ENCODE data around the gene BSN. TPM values are rescaled to one million over a fixed set of nuclear protein-coding genes. Genes with fewer than 3 reads are reported as not detected.

Gene BSN
- total and polyA plus RNA-seq, 8 donors, result 0.26 to 1.1 (median 0.84) TPM

DNA sequence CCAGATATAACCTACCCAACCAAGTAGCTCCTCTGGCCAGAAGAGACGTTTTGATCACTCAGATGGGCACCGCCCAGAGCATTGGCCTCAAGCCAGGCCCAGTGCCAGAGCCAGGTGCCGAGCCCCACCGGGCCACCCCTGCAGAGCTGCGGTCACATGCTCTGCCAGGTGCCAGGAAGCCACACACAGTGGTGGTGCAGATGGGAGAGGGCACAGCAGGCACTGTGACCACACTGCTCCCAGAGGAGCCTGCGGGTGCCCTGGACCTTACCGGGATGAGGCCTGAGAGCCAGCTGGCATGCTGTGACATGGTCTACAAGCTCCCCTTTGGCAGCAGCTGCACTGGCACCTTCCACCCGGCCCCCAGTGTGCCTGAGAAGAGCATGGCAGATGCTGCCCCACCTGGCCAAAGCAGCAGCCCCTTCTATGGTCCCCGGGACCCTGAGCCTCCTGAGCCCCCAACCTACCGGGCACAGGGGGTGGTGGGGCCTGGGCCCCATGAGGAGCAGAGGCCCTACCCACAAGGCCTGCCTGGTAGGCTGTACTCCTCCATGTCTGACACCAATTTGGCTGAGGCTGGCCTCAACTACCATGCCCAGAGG, 100.8 kb downstream of the BSN start:
- Histone ChIP-seq H3K9me3 (no peaks in the 10 kb centered on the region), H3K27ac (no peak overlapping the region), H3K4me1 (no peaks in the 10 kb centered on the region), H3K27me3 (no peaks in the 10 kb centered on the region), H3K4me3 (no peak overlapping the region), H3K36me3 (no peaks in the 10 kb centered on the region)
- intact Hi-C loops (cut with DNase I), result no loop called here
- no peak for TF ChIP-seq CTCF (IDR thresholded peaks at IDR 0.05)
- DNase-seq (peak in 1 of 4 donors; percentile 72), ATAC-seq (no peak)

GRCh38 chr3:49655731-49656285, 101.5 kb downstream of the BSN start:
- H3K27ac ChIP-seq, result no peak overlapping the region
- H3K4me1 ChIP-seq, result no peaks in the 10 kb centered on the region
- peak in 1 of 4 donors; percentile 67 for DNase-seq
- no peaks in the 10 kb centered on the region for H3K9me3 ChIP-seq
- no peak overlapping the region for H3K4me3 ChIP-seq
- intact Hi-C loops (cut with DNase I), result no loop called here
- H3K36me3 ChIP-seq, result no peaks in the 10 kb centered on the region
- H3K27me3 ChIP-seq, result no peaks in the 10 kb centered on the region
- TF ChIP-seq CTCF (IDR thresholded peaks at IDR 0.05), result no peak
- ATAC-seq, result no peak

- TF ChIP-seq CTCF (IDR thresholded peaks at IDR 0.05), result no peak
- H3K4me3 ChIP-seq, result no peak overlapping the region
- no peaks in the 10 kb centered on the region for H3K27me3 ChIP-seq
- DNase-seq (peak in 1 of 4 donors; percentile 42), ATAC-seq (no peak)
- intact Hi-C loops (cut with DNase I), result no loop called here
- no peak overlapping the region for H3K27ac ChIP-seq
- no peaks in the 10 kb centered on the region for H3K36me3 ChIP-seq
- no peaks in the 10 kb centered on the region for H3K9me3 ChIP-seq
- H3K4me1 ChIP-seq, result no peaks in the 10 kb centered on the region
Measured at GRCh38 chr3:49656541-49657112, 102.3 kb downstream of the BSN start.

DNA sequence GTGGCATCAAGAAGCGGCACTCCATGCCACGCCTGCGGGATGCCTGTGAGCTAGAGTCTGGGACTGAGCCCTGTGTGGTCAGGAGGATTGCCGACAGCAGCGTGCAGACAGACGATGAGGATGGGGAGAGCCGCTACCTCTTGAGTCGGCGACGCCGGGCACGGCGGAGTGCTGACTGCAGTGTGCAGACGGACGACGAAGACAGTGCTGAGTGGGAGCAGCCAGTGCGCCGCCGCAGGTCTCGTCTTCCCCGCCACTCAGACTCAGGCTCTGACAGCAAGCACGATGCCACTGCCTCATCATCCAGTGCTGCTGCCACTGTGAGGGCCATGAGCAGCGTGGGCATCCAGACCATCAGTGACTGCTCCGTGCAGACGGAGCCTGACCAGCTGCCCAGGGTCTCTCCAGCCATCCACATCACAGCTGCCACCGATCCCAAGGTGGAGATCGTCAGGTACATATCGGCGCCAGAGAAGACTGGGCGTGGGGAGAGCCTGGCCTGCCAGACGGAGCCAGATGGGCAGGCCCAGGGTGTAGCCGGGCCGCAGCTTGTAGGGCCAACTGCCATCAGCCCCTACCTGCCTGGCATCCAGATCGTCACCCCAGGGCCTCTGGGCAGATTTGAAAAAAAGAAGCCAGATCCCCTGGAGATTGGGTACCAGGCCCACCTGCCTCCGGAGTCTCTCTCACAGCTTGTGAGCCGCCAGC, 103.1 kb downstream of the BSN start:
- H3K9me3 ChIP-seq, result no peaks in the 10 kb centered on the region
- no peaks in the 10 kb centered on the region for H3K4me1 ChIP-seq
- no peaks in the 10 kb centered on the region for H3K27me3 ChIP-seq
- intact Hi-C loops (cut with DNase I), result no loop called here
- ATAC-seq, result no peak
- H3K36me3 ChIP-seq, result no peaks in the 10 kb centered on the region
- no peak overlapping the region for H3K27ac ChIP-seq
- no peak for TF ChIP-seq CTCF (IDR thresholded peaks at IDR 0.05)
- no peak for DNase-seq
- no peak overlapping the region for H3K4me3 ChIP-seq

- H3K4me3 ChIP-seq, result no peak overlapping the region
- no peak for TF ChIP-seq CTCF (IDR thresholded peaks at IDR 0.05)
- H3K36me3 ChIP-seq, result no peaks in the 10 kb centered on the region
- intact Hi-C loops (cut with DNase I), result no loop called here
- H3K9me3 ChIP-seq, result no peaks in the 10 kb centered on the region
- no peaks in the 10 kb centered on the region for H3K27me3 ChIP-seq
- DNase-seq (no peak), ATAC-seq (no peak)
- no peaks in the 10 kb centered on the region for H3K4me1 ChIP-seq
- H3K27ac ChIP-seq, result no peak overlapping the region
Measured at GRCh38 chr3:49658711-49659110, 104.4 kb downstream of the BSN start.
